Esophagus muscularis mucosa (tissue), 3 donors: ENCODE results near the gene CASTOR1.

Experiments
- POLR2A ChIP-seq: fragments of 450-650 bp; IDR thresholded peaks from one replicate; pipeline ENCODE4 v1.6.1; 2017; ENCODE audit warnings: antibody characterized with exemption, moderate library complexity, mild to moderate bottlenecking, low read depth
- TF ChIP-seq, protein P1 (sequence below), 3 experiments: fragments of 200-600 bp in 2 of 3; fragments of 450-650 bp in 1 of 3; sonication (generic) in 2 of 3; IDR thresholded peaks; one replicate each; pipeline ENCODE4 v1.5.1; 2017 to 2019; ENCODE audit warnings: antibody characterized with exemption in 3 of 3, mild to moderate bottlenecking in 2 of 3, moderate library complexity in 1 of 3

DNA sequence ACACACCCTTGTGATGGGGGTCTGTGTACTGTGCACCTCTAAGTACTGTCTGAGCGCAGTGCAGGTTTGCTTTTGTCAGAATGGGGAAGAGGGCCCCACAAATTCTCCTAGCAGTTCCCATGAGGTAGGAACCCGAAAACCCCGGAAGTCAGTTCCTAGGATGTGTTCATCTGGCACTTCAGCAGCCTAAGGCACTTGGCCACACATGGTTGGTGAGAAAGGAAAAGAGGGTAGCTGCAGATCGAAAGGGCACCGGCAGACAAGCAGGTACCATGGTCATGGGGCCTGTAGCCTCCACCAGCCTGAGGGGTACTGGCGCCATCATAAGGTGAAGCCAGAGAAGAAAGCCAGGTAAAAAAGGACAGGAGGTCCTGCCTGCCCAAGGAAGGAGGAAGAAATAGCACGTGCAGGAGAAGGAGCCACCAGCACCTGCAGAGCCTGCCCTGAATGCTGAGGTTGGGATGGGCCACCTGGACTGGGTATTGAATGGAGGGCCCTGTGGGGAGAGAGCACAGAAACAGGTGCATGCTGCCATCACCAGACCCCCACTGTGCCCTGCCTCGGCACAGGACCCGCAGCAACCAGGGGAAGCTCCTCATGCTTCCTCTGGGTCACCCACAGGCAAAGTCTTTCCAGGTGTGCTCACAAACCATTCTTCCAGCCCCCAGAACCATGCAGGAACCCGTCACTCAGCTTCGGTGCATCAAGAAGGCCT lies 8.1 kb upstream of the CASTOR1 start:
- TF ChIP-seq, protein P1, sequence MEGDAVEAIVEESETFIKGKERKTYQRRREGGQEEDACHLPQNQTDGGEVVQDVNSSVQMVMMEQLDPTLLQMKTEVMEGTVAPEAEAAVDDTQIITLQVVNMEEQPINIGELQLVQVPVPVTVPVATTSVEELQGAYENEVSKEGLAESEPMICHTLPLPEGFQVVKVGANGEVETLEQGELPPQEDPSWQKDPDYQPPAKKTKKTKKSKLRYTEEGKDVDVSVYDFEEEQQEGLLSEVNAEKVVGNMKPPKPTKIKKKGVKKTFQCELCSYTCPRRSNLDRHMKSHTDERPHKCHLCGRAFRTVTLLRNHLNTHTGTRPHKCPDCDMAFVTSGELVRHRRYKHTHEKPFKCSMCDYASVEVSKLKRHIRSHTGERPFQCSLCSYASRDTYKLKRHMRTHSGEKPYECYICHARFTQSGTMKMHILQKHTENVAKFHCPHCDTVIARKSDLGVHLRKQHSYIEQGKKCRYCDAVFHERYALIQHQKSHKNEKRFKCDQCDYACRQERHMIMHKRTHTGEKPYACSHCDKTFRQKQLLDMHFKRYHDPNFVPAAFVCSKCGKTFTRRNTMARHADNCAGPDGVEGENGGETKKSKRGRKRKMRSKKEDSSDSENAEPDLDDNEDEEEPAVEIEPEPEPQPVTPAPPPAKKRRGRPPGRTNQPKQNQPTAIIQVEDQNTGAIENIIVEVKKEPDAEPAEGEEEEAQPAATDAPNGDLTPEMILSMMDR (IDR thresholded peaks at IDR 0.05), result no peak
- TF ChIP-seq POLR2A, result no peak
